GM23248 (cell line): ENCODE results near the gene CEP89. TPM values are rescaled to one million over a fixed set of nuclear protein-coding genes. Genes with fewer than 3 reads are reported as not detected.

Experiments
- DNase-seq: peaks from one replicate; pipeline ENCODE4 v3.0.0-alpha.2; 2015
- H2AFZ ChIP-seq: fragments of 200-600 bp; sonication (generic); 2 replicates; pipeline ENCODE4 v1.6.1; 2016; ENCODE audit warnings: antibody characterized with exemption
- H3F3A ChIP-seq: fragments of 200-600 bp; sonication (generic); 2 replicates; pipeline ENCODE4 v1.6.1; 2016; ENCODE audit warnings: mild to moderate bottlenecking, antibody characterized with exemption, mixed run types; ENCODE audit not compliant: insufficient read depth
- H3K27ac ChIP-seq: fragments of 200-600 bp; sonication (generic); 2 replicates; pipeline ENCODE4 v1.5.1; 2016; ENCODE audit warnings: mild to moderate bottlenecking
- H3K27me3 ChIP-seq: fragments of 200-600 bp; sonication (generic); replicated peaks from 2 replicates; pipeline ENCODE4 v1.6.1; 2016; ENCODE audit warnings: mild to moderate bottlenecking; ENCODE audit not compliant: insufficient read depth
- H3K36me3 ChIP-seq: fragments of 200-600 bp; sonication (generic); 2 replicates; pipeline ENCODE4 v1.6.1; 2016; ENCODE audit warnings: low read depth, mild to moderate bottlenecking
- H3K4me1 ChIP-seq: fragments of 200-600 bp; sonication (generic); 2 replicates; pipeline ENCODE4 v1.6.1; 2016; ENCODE audit warnings: mild to moderate bottlenecking; ENCODE audit not compliant: insufficient read depth
- H3K4me2 ChIP-seq: fragments of 200-600 bp; sonication (generic); one replicate; pipeline ENCODE4 v1.6.1; 2016; ENCODE audit warnings: mild to moderate bottlenecking; ENCODE audit not compliant: unreplicated experiment
- H3K4me3 ChIP-seq: fragments of 200-600 bp; sonication (generic); 2 replicates; pipeline ENCODE4 v1.5.1; 2016; ENCODE audit warnings: mild to moderate bottlenecking
- H3K79me2 ChIP-seq: fragments of 200-600 bp; sonication (generic); 2 replicates; pipeline ENCODE4 v1.6.1; 2016; ENCODE audit warnings: mild to moderate bottlenecking; ENCODE audit not compliant: insufficient read depth
- H3K9ac ChIP-seq: fragments of 200-600 bp; sonication (generic); 2 replicates; pipeline ENCODE4 v1.6.1; 2016; ENCODE audit warnings: mild to moderate bottlenecking
- H3K9me2 ChIP-seq: fragments of 200-600 bp; sonication (generic); 2 replicates; pipeline ENCODE4 v1.6.1; 2016; ENCODE audit warnings: mixed run types, mild to moderate bottlenecking, moderate library complexity; ENCODE audit not compliant: insufficient read depth
- H3K9me3 ChIP-seq: fragments of 200-600 bp; sonication (generic); one replicate; pipeline ENCODE4 v1.6.1; 2017; ENCODE audit warnings: low read depth
- H4K20me1 ChIP-seq: fragments of 200-600 bp; sonication (generic); 2 replicates; pipeline ENCODE4 v1.6.0; 2016; ENCODE audit not compliant: insufficient read depth
- EZH2 ChIP-seq: fragments of 200-600 bp; sonication (generic); IDR thresholded peaks from 2 replicates; pipeline ENCODE4 v1.6.1; 2018; ENCODE audit warnings: antibody characterized with exemption, mild to moderate bottlenecking; ENCODE audit not compliant: insufficient read depth, poor library complexity, severe bottlenecking
- EZH2phosphoT487 ChIP-seq: fragments of 200-600 bp; sonication (generic); IDR thresholded peaks from 2 replicates; pipeline ENCODE4 v1.6.1; 2018; ENCODE audit warnings: antibody characterized with exemption, moderate library complexity, mild to moderate bottlenecking, low read depth; ENCODE audit not compliant: insufficient read depth
- WGBS, 2 experiments: methylation state at CpG; one replicate each; pipeline ENCODE4 v1.1.6; 2015 to 2017; ENCODE audit warnings: low lambda C conversion rate in 2 of 2, low coverage in 1 of 2; ENCODE audit errors: missing lambda C conversion rate in 2 of 2; 5-methylcytosine and 5-hydroxymethylcytosine counted together
- in situ Hi-C: fragments of 300-500 bp; cut with MboI; formaldehyde crosslinking; loops from 2 replicates; pipeline ENCODE4 v1.15.0; 2020
- polyA plus RNA-seq: library from polyadenylated mRNA; unstranded; fragments of >200 nt; fragmentation: Nextera tagmentation; extraction: Ambion mirVana; gene quantifications from 2 replicates; pipeline ENCODE4 v1.2.1, GENCODE V29; 2016
- total RNA-seq: library from RNA; depleted of rRNA; stranded (reverse); fragments of >200 nt; shearing (Covaris generic); gene quantifications from 2 replicates; pipeline ENCODE4 v1.2.3, GENCODE V29; 2014

Gene CEP89
- total and polyA plus RNA-seq, 2 experiments from 2014 or later: 17.1 to 30.1 TPM

DNA sequence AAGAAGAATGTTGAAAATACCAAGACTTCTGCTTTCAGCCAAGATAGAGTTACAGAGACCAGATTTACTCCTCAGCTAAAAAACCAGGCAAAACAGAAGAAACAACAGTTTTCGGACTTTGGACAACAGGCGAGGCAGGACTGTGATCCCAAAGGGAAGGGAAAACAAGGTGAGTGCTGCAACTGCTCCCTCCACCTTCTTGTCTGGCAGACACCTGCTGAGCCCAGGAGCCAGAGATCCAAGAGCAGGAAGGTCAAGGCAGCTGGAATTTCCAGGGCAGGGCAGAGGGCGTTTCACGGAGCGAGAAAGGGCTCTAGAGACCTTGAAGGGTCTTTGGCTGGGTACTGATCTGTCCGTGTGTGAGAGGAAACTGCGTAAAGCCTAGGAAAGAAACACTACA is 69.3 kb downstream of the CEP89 start:
- Histone ChIP-seq H2AFZ (no peak overlapping the region), H3K9ac (no peak overlapping the region), H3K27me3 (no peaks in the 10 kb centered on the region), H4K20me1 (no peaks in the 10 kb centered on the region), H3K9me3 (no peaks in the 10 kb centered on the region), H3K27ac (no peak overlapping the region), H3K4me3 (no peak overlapping the region), H3K9me2 (no peaks in the 10 kb centered on the region), H3K79me2 (no peaks in the 10 kb centered on the region), H3K4me1 (no peaks in the 10 kb centered on the region), H3K36me3 (peaks cover 22% of the 10 kb centered on the region), H3F3A (no peaks in the 10 kb centered on the region), H3K4me2 (no peak overlapping the region)
- DNase-seq: no peak
- 91 to 94% methylated on average over 7 of the region's 7 CpGs for WGBS, 2 experiments
- in situ Hi-C loops: no loop called here
- no peak for TF ChIP-seq EZH2
- no peak for TF ChIP-seq EZH2phosphoT487

DNA sequence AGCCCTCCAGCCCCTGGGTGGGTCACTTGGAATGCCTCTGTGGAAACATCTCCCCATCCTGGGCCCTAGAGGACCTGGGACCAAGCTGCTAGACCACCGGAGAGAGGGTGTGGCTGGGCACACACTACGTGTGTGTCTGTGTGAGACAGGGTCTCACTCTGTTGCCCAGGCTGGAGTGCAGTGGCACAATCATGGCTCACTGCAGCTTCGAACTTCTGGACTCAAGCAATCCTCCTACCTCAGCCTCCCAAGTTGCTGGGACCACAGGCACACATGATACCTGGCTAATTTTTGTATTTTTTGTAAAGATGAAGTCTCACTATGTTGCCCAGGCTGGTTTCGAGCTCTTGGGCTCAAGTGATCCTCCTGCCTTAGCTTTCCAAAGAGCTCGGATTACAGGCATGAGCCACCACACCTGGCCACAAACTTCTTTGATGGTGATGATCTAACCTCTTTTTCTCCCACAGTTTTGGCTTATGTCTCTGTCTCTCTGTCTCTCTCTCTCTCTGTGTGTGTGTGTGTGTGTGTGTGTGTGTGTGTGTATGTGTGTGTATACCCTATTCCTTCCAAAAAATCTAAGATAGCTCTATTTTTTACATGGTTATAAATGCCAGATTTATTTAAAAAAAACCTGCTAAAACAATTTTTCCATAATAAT is 70.1 kb downstream of the CEP89 start:
- no peaks in the 10 kb centered on the region for H3F3A ChIP-seq
- H4K20me1 ChIP-seq: no peaks in the 10 kb centered on the region
- H3K4me3 ChIP-seq: no peak overlapping the region
- no peak overlapping the region for H3K4me2 ChIP-seq
- no peak overlapping the region for H2AFZ ChIP-seq
- in situ Hi-C loops: no loop called here
- H3K27me3 ChIP-seq: no peaks in the 10 kb centered on the region
- H3K27ac ChIP-seq: no peak overlapping the region
- TF ChIP-seq EZH2phosphoT487 (no peak), EZH2 (no peak)
- H3K79me2 ChIP-seq: no peaks in the 10 kb centered on the region
- H3K4me1 ChIP-seq: no peaks in the 10 kb centered on the region
- WGBS, 2 experiments: 83 to 85% methylated on average over 5 of the region's 5 CpGs
- H3K36me3 ChIP-seq: peaks cover 18% of the 10 kb centered on the region
- H3K9me3 ChIP-seq: no peaks in the 10 kb centered on the region
- DNase-seq: no peak
- no peak overlapping the region for H3K9ac ChIP-seq
- no peaks in the 10 kb centered on the region for H3K9me2 ChIP-seq

GRCh38 chr19:32896516-32897214 is 75.1 kb downstream of the CEP89 start:
- H3K9me3 ChIP-seq: no peaks in the 10 kb centered on the region
- H3K9ac ChIP-seq: no peak overlapping the region
- peaks cover 16% of the 10 kb centered on the region; the same call in 1 of the 2 replicates for H3K36me3 ChIP-seq
- no peak overlapping the region for H3K27ac ChIP-seq
- WGBS, 2 experiments: 97 to 100% methylated on average over 1 of the region's 1 CpG
- H3K9me2 ChIP-seq: no peaks in the 10 kb centered on the region
- no peaks in the 10 kb centered on the region for H3F3A ChIP-seq
- H3K27me3 ChIP-seq: no peaks in the 10 kb centered on the region
- H3K4me1 ChIP-seq: no peaks in the 10 kb centered on the region
- no peak overlapping the region for H3K4me3 ChIP-seq
- TF ChIP-seq EZH2phosphoT487 (no peak), EZH2 (no peak)
- no peak for DNase-seq
- in situ Hi-C loops: no loop called here
- H2AFZ ChIP-seq: no peak overlapping the region
- 0 out of 2 replicates have a peak, but pooled peaks cover 4% of the 10 kb centered on the region for H4K20me1 ChIP-seq
- H3K4me2 ChIP-seq: no peak overlapping the region
- H3K79me2 ChIP-seq: peaks cover 5% of the 10 kb centered on the region; the same call in 1 of the 2 replicates

GRCh38 chr19:32895384-32895783 is 76.4 kb downstream of the CEP89 start:
- TF ChIP-seq EZH2phosphoT487: no peak
- no peak for TF ChIP-seq EZH2
- Histone ChIP-seq H3K27me3 (no peaks in the 10 kb centered on the region), H2AFZ (no peak overlapping the region), H3K36me3 (peaks cover 19% of the 10 kb centered on the region; the same call in 1 of the 2 replicates), H3K4me1 (no peaks in the 10 kb centered on the region), H3K79me2 (peaks cover 5% of the 10 kb centered on the region; the same call in 1 of the 2 replicates), H4K20me1 (0 out of 2 replicates have a peak, but pooled peaks cover 4% of the 10 kb centered on the region), H3K9me2 (no peaks in the 10 kb centered on the region), H3K9ac (no peak overlapping the region), H3K27ac (no peak overlapping the region), H3F3A (no peaks in the 10 kb centered on the region), H3K4me2 (no peak overlapping the region), H3K4me3 (no peak overlapping the region), H3K9me3 (no peaks in the 10 kb centered on the region)
- in situ Hi-C loops: no loop called here
- WGBS, 2 experiments: 97 to 98% methylated on average over 3 of the region's 3 CpGs
- no peak for DNase-seq
